GM12878 (cell line): Measurements from ENCODE around the gene HSD17B12. TPM values are rescaled to one million over a fixed set of nuclear protein-coding genes. Genes with fewer than 3 reads are reported as not detected.

Experiments used
- BCL11A ChIP-seq: IDR thresholded peaks from 2 replicates; pipeline ENCODE4 v1.6.1; 2011; ENCODE audit warnings: low read depth, low read length
- CUX1 ChIP-seq: IDR thresholded peaks from 2 replicates; pipeline ENCODE4 v1.6.1; 2012; ENCODE audit warnings: improper control_type of control experiment, low read depth, low read length; ENCODE audit not compliant: insufficient replicate concordance
- JUND ChIP-seq: IDR thresholded peaks from 2 replicates; pipeline ENCODE4 v1.6.1; 2012; ENCODE audit warnings: low read depth, mild to moderate bottlenecking, low read length, improper control_type of control experiment, moderate library complexity
- PBX3 ChIP-seq: IDR thresholded peaks from 2 replicates; pipeline ENCODE4 v1.6.1; 2011; ENCODE audit warnings: mild to moderate bottlenecking, low read depth, low read length, moderate library complexity; ENCODE audit not compliant: insufficient replicate concordance
- SUZ12 ChIP-seq: fragments of 200-600 bp; sonication (generic); IDR thresholded peaks from one replicate; pipeline ENCODE4 v1.6.1; 2018; ENCODE audit warnings: antibody characterized with exemption, mild to moderate bottlenecking; ENCODE audit not compliant: unreplicated experiment
- ZBTB4 ChIP-seq: fragments of 450-650 bp; formaldehyde crosslinking; IDR thresholded peaks from 2 replicates; pipeline ENCODE4 v1.4.0; 2022; ENCODE audit warnings: mild to moderate bottlenecking, moderate library complexity
- polyA plus RNA-seq, 11 experiments: library from polyadenylated mRNA; depleted of rRNA in 4 of 11; unstranded in 6 of 11; stranded (reverse) in 5 of 11; fragments of >200 nt; fragmentation: Nextera tagmentation in 4 of 11; fragmentation: Illumina TruSeq in 1 of 11; extraction: Ambion mirVana in 4 of 11; extraction: Trizol in 1 of 11; gene quantifications; 1 replicate in 1 of 11; 2 replicates in 10 of 11; pipeline versions ENCODE4 v1.2.1 to v1.2.3, GENCODE V29; 2011 to 2016; ENCODE audit warnings: inconsistent platforms in 2 of 11, missing spikeins in 2 of 11, low read depth in 1 of 11
- total RNA-seq, 4 experiments: library from RNA; depleted of rRNA in 3 of 4; stranded (reverse); fragments of >200 nt in 3 of 4; fragmentation: Illumina TruSeq in 1 of 4; extraction: Trizol in 1 of 4; gene quantifications; 2 replicates each; pipeline versions ENCODE4 v1.2.1 to v1.2.3, GENCODE V29; 2013 to 2021

The HSD17B12 gene
- total and polyA plus RNA-seq, 10 of the 15 experiments (the other 5 are each of a cell fraction or from before 2014, with no cell fraction given): 23.6 to 88.0 (median 64.7) TPM

GRCh38 chr11:43784866-43785265 is 104.3 kb downstream of the HSD17B12 start (continued):
- TF ChIP-seq CUX1 (no peak), SUZ12 (no peak), BCL11A (no peak), PBX3 (no peak), JUND (no peak), ZBTB4 (CRISPR knock-in tag) (no peak)
- TF ChIP-seq, all 136 proteins: peak for 0
